ENCODE results near the gene FHOD1.

Gene FHOD1

DNA sequence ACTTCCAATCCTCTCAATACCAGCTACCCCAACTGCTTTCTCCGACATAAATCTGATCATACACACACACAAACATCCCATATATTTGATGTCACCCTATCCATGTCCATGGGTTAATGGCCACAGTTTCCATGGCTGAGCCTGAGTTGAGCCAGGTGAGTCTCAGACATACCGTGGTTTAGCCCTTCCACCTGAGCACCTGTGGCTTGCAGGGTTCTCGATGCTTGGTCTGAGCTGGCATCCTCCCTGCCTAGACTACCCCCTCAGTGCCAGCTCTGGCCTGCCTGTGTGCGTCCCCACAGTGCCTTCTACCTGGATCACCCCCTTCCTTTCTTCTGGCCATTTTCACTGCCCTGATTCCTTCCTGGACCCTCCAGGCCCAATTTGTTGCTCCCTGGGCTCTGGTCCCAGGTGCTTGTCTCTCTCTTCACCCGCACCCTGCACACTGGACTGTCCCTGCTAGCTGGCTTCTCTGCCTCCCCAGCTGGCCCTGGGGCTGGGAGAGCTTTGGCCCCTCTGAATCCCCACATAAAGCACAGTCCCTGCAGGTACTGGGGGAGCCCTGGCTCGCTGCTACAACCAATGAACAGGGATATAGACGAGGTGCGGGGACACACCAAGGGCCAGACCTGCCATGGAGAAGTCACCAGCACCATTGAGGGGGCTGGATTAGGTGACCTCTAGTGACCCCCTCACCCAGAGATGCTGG lies 41.0 kb downstream of the FHOD1 start:
- DNase-seq, result no peak

DNA sequence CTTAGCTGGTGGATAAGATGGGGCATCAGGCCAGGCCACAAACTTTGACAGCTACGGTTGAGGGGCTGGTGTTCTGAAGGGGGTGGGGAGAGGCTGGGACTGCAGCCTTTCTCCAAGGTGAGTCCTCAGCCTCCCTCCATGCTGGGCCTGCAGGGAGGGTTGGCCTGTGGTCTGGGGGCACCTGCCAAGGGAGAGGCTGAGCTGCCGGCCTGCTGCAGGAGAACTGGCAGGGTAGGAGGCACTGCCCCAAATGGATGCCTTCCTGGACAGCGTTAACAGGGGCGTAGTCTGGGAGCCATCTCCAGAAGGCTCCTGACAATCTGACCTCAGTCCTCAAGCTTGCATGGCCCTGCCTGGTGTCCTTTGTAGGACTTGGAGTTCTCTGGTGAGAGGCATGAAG lies 43.2 kb downstream of the FHOD1 start:
- no peak for DNase-seq

DNA sequence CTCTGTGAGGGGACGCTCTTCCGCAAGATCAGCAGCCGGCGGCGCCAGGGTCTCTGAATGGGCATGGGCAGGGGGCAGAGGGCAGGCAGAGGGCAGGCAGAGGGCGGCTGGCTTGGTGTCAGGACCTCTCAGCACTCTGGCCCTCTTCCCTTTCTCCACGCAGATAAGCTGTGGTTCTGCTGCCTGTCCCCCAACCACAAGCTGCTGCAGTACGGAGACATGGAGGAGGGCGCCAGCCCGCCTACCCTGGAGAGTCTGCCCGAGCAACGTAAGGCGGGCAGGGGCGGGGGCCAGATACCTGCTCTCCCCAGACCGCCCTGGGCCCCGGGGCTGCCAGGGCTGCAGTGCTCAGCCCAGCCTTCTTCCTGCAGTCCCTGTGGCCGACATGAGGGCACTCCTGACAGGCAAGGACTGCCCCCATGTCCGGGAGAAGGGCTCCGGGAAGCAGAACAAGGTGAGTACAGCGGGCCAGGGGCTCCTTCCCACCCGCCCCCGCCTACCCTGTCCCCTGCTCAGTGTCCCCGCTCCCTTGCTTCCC lies 44.3 kb downstream of the FHOD1 start:
- no peak for DNase-seq

DNA sequence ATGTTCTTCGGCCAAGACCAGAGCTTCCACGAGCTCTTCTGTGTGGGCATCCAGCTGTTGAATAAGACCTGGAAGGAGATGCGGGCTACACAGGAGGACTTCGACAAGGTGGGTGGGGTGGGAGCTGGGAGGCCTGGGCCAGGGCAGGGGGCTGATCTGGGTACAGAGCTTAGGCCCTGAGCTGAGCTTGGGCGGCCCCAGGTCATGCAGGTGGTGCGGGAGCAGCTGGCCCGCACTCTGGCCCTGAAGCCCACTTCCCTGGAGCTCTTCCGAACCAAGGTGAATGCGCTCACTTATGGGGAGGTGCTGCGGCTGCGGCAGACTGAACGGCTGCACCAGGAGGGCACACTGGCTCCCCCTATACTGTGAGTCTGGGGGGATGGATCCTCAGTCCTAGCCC lies 44.9 kb downstream of the FHOD1 start:
- no peak for DNase-seq

DNA sequence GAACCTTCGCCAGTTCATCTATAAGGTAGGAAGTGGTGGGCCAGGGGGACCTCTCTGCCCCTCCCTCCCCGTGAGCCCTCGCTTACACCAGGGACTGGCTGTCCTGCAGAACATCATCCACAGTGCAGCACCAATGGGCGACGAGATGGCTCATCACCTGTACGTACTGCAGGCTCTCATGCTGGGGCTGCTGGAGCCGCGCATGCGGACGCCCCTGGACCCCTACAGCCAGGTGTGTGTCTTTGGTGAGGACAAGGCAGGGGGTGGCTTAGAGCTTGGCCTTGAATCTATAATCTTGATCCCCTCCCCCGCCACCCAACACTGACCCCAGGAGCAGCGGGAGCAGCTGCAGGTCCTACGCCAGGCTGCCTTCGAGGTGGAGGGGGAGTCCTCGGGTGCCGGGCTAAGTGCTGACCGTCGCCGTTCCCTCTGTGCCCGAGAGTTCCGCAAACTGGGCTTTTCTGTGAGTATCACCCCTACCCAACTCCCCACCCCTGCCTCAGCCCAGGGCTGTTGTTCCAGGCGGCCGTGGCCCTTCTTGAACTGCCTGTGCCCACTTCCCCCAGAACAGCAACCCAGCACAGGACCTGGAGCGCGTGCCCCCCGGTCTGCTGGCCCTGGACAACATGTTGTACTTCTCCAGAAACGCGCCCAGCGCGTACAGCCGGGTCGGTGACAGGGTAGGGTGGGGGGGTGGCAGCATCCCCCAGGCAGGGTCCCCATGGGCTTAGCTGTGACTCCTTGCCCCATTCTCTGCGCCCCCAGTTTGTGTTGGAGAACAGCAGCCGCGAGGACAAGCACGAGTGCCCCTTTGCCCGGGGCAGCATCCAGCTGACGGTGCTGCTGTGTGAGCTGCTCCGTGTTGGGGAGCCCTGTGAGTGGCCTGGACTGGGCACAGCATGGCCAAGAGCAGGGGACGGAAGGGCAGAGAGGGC lies 45.6 kb downstream of the FHOD1 start:
- no peak for DNase-seq

DNA sequence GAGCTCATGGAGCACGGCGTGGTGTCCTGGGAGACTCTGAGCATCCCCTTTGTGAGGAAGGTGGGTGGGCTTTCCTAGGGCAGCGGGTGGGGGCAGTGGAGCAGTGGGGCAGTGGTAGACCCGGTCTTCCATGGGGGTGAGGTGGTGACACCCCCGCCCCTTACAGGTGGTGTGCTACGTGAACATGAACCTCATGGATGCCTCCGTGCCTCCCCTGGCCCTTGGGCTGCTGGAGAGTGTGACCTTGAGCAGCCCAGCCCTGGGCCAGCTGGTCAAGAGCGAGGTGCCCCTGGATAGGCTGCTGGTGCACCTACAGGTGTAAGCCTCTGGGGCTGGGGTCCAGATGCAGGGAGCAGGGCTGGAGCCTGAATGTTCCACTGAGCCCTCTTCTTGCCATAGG lies 46.8 kb downstream of the FHOD1 start:
- no peak for DNase-seq

DNA sequence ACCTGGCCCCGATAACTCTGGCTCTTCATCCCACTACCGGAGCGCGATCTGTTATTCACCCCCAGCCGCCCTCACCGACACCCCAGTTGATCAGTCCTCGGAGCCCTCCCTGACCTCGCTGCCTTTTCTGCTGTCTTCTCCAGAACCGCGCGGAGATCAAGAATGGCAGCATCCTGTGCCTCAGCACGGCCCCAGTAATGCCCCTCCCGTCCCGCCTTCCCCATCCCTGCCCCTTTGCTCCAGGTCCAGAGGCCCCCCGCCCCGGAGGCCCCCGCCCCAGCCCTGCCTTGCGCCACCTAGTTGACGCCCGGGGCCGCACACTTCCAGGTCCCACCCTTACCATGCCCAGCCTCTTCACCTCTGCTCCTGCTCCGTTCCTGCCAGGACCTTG lies 47.5 kb downstream of the FHOD1 start:
- DNase-seq, result no peak

DNA sequence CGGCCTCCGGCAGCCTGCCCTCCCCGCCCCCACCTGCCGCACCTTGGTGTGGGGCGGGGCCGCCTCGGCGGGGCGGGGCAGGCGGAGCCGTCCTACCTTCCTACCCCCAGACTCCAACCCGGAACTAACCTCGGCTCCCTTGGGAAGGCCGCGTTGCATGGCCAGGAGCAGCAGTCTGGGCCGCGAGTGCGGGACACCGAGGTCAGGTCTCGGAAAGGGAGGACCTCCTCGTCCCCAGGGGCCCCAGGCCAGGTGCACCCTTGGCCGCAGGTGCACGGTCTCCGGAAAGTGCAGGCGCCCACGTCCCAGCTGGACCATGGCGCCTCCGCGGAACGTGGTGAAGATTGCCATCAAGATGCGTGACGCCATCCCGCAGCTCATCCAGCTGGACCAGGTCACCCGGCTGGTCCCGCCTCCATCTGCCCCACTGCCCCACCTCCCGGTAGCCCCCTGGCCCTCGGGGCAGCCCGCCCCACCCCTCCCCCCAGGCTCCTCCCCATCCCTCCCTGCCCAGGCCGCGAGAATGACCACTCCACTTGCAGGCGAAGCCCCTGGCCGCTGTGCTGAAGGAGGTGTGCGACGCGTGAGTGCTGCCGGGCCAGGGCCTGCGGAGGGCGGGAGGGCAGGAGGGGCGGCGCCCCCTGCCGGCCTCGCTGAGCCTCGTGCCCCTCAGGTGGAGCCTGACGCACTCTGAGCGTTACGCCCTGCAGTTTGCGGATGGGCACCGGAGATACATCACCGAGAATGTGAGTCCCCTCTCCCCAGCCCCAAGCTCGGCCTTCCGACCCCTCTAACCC lies 48.1 kb downstream of the FHOD1 start, which contains the start of gene ELMO3:
ELMO3 (plus strand) TSS at position 121 of the 797 bp plus-strand sequence; CDS start at position 317, 196 bp downstream.
- DNase-seq, result no peak

DNA sequence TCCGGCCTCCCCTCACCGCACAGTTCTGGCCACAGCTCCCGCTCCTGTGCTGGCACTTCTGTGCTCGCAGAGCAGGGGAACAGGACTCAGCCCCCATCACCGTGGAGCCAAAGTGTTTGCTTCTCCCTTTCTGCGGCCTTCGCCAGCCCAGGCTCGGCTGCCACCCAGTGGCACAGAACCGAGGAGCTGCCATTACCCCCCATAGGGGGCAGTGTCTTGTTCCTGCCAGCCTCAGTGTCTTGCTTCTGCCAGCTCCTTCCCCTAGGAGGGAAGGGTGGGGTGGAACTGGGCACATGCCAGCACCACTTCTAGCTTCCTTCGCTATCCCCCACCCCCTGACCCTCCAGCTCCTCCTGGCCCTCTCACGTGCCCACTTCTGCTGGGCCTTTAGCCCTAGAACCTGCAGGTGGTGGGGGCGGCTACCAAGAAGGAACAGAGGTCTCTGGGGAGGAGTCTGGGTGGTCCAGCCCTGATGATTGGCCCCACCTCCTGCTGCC lies 49.0 kb downstream of the FHOD1 start:
- no peak for DNase-seq

DNA sequence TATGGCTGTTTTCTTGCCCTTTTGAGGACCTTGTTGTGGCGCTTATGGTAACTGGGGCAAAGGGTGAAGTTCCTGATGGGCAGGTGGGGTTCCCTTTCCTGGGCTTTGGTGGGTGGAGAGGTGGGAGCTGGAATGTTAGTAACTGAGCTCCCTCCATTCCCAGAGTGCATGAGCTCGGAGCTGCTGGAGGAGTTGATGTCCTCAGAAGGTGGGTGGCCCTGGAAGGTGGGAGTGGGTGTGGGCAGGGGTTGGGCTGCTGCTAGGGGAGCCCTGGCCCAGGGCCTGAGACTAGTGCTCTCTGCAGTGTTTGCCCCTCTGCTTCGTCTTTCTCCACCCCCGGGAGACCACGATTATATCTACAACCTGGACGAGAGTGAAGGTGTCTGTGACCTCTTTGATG lies 49.6 kb downstream of the FHOD1 start:
- DNase-seq, result no peak

DNA sequence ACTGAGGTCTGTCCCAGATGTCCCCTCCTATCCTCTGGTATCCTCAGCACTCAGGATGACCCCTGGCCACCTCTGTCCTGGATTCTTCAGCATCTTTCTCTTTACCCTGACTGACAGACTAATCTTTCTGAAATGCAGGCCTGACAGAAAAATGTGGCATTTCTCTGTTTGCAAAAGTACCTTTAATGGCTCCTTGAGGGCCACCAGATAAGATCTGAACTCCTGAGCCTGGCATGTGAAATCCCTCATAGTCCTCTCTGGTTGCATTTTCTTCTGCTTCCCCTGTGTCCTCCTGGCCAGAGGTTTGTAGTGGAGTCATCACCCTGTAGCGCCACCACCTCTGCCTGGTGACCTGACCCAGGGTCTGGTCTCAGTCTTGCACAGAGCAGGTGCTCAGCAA lies 50.4 kb downstream of the FHOD1 start:
- DNase-seq, result no peak

DNA sequence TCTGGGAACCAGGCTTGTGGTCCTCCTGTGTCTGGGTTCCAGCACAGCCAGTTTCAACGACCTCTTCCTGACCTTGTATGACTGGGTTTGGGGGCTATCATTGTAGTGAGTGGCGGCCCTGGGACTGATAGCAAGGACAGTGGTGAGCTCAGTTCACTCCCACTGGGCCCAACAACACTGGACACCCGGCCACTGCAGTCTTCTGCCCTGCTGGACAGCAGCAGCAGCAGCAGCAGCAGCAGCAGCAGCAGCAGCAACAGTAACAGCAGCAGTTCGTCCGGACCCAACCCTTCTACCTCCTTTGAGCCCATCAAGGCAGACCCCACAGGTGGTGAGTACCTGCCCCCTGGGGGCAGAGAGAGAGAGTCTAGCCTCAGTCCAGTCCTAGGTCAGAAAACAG lies 51.6 kb downstream of the FHOD1 start:
- DNase-seq, result no peak

DNA sequence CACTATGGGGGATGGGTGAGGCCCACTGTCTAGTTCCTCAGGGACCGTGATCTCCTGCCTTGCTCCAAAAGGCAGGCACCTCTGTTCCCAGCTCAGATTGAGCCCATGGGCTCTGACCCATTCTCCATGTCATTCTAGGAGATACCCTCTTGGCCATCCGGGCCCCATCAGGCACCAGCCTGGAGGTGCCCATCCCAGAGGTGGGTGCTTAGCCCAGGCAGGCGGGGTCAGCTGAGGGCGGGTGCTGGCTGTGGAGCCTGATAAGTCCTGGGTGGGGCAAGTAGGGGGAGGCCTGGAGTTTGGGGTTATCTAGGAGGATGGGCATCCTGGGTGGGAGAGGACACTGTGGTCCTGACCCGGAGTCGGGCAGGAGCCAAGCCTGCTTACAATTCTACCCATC lies 53.0 kb downstream of the FHOD1 start:
- no peak for DNase-seq

DNA sequence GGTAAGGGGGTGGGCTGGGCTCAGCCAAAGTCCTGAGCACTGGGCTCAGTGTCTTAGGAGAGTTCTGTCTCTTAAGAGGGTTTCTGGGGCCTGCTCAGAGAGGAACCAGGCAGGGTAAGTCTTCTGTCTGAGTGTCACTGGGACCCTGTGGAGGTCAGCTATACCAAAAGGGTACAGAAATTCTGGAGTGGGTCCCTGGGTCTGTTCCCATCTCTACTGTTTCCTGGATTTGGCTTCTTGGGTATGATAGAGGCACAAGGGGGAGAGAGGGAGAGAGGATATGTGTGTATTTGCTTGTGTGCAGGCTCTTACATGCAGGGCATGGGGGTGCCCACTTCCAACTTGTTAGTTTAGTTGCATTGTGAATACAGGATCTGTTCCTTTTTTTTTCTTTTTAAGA lies 53.7 kb downstream of the FHOD1 start:
- DNase-seq, result no peak

DNA sequence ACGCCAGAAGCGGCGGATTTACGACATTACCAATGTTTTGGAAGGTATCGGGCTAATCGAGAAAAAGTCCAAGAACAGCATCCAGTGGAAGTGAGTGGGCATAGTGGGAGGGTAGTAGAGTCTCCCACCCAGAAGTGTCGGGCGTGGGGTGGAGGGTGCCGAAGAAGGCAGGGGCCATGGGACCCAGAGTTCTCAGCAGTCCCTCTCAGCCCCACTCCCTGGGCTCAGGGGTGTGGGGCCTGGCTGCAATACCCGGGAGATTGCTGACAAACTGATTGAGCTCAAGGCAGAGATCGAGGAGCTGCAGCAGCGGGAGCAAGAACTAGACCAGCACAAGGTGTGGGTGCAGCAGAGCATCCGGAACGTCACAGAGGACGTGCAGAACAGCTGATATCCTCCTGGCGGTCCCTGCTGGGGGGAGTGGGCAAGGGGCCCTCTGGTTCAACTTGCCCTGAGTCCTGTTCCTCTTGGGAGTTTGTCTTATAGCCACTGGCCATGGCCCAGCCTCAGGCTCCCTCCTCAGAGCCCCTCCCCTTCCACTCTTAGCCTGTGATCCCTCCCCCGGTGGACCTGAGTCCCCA lies 54.4 kb downstream of the FHOD1 start:
- no peak for DNase-seq

DNA sequence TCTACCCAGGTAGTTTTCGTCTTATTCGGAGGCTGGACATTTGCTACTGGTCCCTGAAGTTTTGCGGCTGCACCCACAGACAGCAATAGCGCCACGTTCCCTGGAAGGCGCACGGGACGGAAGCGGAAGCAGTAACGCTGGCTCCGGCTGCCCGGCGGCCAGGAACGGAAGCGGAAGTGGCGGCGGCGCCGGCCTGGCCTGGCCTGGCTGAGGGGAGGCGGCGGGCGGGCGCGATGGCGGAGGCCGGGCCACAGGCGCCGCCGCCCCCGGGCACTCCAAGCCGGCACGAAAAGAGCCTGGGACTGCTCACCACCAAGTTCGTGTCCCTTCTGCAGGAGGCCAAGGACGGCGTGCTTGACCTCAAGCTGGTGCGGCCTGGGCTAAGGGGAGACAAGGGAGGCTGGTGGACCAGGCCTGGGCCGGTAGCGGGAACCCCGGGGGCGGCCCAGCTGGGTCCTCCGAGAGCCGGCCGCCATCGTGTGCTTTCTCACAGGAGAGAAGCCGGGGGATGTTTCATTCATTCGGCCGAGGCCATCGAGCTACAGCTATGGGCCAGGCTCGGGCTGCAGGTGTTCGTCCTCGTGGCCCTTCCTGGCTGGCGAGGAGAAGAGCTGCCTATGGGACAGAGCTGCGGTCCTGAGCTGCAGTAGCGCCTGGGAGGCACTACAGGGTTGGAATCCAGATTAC lies 55.1 kb downstream of the FHOD1 start, which contains the start of gene E2F4:
E2F4 (plus strand) TSS at position 161 of the 687 bp plus-strand sequence; CDS start at position 234, 73 bp downstream.
- peak; percentile 82 for DNase-seq

DNA sequence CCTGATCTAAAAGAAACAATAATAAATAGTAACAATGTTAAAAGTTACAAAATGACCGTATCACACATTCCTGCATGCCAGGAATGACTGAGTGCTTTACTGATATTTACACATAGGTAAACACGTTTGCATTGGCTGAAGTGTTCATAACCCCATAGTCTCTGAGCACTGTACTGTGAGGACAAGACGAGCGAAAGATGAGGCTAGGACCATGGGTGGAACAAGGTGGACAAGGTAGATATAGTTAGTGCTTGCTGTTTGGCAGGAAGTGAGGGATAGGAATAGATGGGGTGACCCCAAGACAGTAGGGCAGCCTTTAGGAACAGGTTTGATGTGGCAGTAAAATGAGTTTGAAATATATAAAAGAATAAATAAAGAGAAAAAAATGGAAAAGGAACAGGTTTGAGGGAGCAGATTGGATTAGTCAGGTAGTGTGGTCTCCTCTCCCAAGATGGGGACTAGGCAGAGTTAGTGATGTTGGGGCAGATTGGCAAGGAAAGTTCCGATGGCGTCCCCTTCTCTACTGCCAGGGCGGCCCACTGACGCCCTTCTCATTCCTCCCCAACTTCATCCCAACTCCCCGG lies 55.8 kb downstream of the FHOD1 start:
- DNase-seq, result no peak

DNA sequence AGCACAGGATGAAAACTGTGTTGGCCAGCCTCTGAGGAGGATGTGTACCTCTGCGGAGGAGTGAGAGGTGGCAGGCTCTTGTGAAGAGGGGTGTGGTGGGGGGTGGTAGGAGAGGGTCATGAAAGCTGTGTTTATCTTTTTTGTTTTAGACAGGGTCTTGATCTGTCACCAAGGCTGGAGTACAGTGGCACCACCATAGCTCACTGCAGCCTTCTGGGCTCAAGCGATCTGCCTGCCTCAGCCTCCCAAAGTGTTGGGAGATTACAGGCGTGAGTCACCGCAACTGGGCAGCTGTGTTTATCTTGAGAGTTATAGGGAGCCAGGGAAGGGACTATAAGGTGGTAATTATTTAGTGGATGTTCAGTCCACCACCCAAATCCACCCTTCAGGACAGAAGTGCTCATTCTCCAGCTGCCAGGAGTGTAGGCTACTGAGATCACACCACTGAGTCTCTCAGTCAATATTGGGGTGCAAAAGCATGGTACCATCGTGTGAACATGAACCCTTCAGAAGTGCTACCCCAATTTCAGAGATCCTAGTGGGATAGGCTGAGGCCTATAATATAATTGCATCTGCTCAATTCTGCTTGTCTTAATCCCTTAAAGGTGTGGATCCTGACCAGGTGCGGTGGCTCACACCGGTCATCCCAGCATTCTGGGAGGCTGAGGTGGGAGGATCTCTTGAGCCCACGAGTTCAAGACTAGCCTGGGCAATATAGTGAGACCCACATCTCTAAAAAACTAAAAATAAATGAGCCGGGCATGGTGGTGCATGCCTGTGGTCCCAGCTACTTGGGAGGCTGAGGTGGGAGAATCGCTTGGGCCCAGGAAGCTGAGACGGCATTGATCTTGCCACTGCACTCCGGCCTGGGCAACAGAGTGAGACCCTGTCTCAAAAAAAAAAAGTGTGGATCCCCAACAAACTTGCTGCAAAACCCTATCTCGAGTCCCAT lies 56.6 kb downstream of the FHOD1 start:
- DNase-seq, result no peak

DNA sequence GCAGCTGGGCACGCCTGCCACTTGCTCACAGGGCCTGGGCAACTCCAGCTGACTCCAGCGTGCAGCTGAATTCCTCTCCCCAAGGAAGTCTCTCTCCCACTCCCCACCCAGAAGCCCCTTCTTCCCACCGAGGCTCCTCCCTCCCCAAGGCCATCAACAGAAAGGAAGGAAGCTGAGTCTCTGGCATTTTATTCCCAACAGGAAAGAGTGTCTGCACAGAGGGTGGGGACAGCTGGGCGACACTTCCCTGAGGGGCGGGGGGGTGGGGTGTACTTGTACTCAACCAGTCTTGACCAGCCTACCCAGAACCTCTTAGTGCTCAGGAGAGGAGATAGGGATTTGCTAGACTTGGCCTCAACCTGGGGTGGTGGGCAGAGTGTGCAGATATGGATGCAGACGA lies 57.2 kb downstream of the FHOD1 start, which contains the start of gene EXOC3L1:
EXOC3L1 (minus strand) TSS at position 96 of the 400 bp plus-strand sequence. CDS start 460 bp downstream, outside the sequence.
- no peak for DNase-seq

DNA sequence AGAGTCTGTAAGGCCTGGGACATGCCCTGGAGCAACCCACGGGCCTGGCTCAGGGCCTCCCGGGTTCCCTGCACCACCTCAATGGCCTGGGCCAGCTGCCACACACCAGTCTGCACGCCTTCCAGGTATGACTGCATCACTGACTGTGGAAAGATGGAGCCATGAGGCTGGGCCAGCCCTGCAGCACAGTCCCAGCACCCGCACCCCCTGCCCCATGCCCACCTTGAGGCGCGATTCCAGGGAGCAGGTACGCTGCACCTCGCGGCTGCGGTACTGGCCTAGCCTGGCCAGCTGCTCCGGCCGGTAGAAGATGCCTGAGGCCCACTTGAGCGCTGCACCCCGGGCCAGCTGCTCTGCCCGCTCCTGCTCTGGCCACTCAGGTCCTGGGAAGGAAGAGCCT lies 58.5 kb downstream of the FHOD1 start:
- DNase-seq, result no peak

Measured in activated effector memory CD4-positive, alpha-beta T cell treated with Interleukin-2 at 50 U/mL for 16 hours (primary cell).